ENCODE data around the gene NPPA.

NPPA gene

DNA sequence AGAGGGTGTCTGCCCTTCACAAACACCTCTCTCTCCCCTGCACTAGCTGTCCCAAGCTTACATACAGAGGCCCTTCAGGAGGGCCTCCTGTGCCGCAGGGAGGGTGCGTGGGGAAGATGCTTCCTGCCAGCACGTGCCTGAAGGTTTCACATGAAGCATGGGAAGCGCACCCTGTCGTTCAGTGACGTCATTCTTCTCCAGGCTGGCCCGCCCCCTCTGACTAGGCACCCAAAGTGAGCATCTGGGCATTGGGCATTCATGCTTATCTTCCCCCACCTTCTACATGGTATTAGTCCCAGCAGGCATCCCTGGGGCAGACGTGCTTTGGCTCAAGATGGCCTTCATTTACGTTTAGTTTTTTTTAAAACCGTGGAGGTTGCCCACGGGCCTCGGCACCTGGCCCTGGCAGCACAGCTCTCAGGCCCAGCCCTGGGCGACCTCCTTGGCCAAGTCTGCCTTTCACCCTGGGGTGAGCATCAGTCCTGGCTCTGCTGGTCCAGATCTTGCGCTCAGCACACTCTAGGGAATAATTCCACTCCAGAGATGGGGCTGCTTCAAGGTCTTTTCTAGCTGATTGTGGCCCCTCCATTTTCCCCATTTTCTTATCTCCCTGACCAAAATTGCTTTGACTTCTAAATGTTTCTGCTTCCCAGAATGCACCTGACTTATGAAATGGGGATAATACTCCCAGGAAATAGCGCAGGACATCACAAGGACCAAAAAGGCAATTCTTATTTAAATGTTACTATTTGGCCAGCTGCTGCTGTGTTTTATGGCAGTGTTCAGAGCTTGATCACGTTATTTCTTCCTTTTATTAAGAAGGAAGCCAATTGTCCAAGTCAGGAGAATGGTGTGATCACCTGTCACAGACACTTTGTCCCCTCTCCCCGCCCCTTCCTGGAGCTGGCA, 6.1 kb downstream of the NPPA start:
- no peak for DNase-seq

- DNase-seq, result no peak
Measured at GRCh38 chr1:11839727-11840705, 7.6 kb downstream of the NPPA start.

DNA sequence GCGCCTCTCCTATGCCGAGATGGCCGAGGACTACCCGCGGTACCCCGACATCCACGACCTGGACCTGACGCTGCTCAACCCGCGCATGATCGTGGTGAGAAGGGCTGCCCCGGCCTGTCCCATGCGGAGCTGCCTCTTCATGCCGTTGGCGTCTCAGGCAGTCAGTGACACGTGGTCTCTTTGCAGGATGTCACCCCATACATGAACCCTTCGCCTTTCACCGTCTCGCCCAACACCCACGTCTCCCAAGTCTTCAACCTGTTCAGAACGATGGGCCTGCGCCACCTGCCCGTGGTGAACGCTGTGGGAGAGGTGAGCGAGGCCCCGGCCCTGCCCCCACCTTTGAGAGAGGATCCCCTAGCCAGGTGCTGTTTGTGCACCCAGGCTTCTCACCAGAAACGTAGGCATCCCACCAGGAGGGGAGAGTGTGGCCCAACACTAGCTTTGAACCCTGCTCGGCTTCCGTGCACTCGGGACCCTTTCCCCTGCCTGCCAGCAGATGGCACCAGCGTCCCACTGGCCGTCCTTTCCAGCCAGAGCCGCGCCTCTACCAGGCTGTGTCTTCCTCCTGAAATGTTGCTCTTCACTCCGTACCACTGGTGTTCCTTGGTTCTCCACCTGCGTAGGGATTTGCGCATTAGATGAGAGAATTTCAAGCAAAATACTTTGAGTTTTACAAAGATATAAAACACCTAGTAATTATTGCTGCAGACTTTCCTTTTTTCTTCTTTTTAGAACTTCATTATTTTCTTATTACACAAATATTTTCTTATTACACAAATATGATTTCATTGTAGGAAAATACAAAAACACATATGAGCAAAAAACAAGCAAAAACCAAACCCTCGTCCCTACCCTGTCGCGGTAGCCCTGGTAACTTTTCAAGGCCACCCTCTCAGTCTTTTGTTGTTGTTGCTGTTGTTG, 9.0 kb downstream of the NPPA start:
- DNase-seq, result no peak

DNA sequence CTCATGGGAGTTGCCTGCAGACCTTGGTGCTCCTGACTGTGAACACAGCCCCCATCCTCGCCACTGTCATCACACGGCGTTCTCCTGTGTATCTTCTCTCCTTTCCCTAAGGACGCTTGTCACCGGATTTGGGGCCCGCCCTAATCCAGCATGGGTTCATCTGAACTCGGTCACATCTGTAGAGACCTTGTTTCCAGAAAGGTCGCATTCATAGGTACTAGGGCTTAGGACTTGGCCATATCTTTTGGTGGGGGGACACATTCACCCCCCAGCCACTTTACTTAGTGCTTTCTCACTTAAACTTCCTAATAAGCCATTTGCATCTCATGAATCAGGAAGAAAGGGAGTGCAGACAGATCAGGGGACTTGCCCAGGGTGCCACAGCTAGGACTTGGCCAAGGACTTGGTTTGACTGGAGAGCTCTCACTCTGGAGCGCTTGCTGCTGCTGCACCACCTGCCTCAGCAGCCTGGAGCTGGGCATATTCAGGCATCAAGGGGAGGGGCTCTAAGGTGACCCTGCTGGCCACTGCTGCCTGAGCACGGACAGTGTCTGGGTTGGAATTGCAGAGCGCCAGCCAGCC, 9.7 kb downstream of the NPPA start:
- DNase-seq, result no peak

- DNase-seq, result no peak
Measured at GRCh38 chr1:11836955-11837766, 10.4 kb downstream of the NPPA start.

- no peak for DNase-seq
Measured at GRCh38 chr1:11835441-11836225, 11.9 kb downstream of the NPPA start.

DNA sequence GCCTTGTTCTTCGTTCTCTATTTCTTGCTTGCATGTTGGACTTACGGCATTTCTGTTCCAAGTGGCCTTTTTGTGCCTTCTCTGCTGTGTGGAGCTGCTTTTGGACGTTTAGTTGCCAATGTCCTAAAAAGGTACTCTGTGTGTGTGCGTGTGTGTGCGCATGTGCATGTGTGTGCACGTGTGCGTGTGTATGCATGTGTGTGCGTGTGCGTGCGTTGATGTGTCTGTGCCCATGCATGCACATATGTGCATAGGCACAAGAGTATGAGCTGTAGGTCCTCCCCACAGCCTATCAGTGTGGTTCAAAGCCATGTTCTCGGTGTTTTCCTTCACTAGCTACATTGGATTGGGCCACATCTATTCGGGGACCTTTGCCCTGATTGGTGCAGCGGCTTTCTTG, 13.7 kb downstream of the NPPA start:
- DNase-seq, result no peak

- DNase-seq, result no peak
Measured at GRCh38 chr1:11833497-11833896, 14.1 kb downstream of the NPPA start.

GRCh38 chr1:11831945-11832725, 15.4 kb downstream of the NPPA start:
- no peak for DNase-seq

DNA sequence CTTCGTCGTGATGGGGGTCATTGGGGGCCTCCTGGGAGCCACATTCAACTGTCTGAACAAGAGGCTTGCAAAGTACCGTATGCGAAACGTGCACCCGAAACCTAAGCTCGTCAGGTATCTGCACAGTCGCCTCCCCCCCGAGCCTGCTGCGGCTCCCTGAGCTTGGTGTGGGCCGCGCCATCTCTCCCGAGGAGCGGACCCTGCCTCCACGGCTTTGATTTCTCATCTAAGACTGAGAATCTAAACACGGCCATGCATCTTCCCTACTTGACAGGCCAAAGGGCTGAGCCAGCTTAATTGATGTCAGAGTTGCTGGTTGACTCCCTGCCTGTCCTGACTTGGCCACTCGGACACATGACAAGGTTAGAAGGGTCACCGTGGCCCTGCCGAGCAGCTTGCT, 19.1 kb downstream of the NPPA start:
- DNase-seq, result no peak

- no peak for DNase-seq
Measured at GRCh38 chr1:11826946-11827345, 20.6 kb downstream of the NPPA start.

GRCh38 chr1:11825131-11825530, 22.5 kb downstream of the NPPA start:
- DNase-seq, result no peak

GRCh38 chr1:11823366-11824137, 24.0 kb downstream of the NPPA start:
- DNase-seq, result no peak

DNA sequence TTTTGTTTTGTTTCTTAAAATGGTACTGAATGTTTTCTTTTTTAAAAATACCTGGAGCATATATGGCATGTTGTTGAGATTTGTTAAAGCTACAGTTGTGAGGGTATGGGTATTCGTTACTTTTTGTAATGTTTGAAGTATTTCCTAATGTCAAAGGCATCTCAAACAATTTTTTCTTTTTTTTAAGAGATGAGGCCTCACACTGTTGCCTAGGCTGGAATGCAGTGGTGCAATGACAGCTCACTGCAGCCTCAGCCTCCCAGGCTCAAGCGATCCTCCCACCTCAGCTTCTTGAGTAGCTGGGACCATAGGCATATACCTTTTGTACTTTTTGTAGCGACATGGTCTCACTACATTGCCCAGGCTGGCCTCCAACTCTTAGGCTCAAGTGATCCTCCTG, 25.5 kb downstream of the NPPA start:
- no peak for DNase-seq

GRCh38 chr1:11817192-11817591, 30.4 kb downstream of the NPPA start:
- no peak for DNase-seq

GRCh38 chr1:11813021-11813420, 34.6 kb downstream of the NPPA start:
- no peak for DNase-seq

DNA sequence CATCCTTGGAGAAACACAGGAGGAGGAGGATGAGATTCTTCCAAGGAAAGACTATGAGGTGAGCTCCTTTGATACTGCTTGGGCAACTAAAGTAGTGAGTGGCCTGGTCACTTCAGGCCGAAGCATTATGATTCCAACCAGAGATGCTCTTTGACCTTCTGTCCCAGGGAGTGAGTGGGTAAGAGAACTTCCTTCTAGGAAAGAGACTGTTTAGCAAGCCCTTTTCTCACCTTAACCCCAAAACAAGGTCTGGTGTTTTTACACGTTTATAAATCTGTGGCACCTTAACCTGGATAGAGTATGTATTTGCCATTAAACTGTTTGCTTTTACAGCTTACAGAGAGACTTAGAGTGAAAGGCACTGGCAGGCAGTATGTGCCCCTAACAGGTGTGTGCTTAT, 40.5 kb downstream of the NPPA start:
- no peak for DNase-seq

DNA sequence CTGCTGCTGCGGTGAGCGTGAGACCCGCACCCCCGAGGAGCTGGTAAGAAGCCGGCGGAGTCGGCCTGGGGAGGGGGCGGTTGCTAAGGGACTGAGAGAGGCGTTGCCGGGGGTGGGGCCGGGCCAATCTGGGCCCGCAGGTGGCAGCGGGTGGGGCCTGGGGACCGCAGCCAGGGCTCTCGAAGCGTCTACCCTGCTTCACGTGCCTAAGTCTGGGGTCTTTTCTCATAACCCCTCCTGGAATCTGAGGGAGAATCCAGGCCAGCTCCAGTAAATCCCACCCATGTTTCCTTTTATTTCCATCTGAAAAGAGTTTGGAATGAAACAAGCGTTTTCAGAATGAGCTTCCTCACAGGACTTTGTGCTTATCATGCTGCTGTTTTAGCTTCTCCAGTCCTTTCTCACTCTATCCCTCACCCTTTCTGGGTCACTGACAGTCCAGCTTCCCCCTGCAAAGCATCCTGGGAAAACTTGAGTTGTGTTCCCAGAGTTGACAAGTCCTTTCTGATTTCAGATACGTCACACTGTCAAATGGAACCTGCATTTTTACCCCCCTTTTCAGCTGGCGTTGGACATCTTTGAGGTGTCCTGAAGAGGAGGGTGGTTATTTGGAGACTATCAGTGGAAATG, 41.2 kb downstream of the NPPA start:
- DNase-seq, result no peak
